GM18499 (cell line): ENCODE measurements around the gene TNS1.

ENCODE experiments used
- ATAC-seq: cut with Tn5 transposase; IDR thresholded peaks from one replicate; pipeline ENCODE4 v1.9.1; 2021; ENCODE audit warnings: moderate number of reproducible peaks; ENCODE audit not compliant: insufficient read depth, unreplicated experiment

Gene TNS1

GRCh38 chr2:217983276-217984233 lies 19.2 kb downstream of the TNS1 start:
- ATAC-seq: no peak

GRCh38 chr2:217981971-217982370 lies 20.8 kb downstream of the TNS1 start:
- no peak for ATAC-seq

DNA sequence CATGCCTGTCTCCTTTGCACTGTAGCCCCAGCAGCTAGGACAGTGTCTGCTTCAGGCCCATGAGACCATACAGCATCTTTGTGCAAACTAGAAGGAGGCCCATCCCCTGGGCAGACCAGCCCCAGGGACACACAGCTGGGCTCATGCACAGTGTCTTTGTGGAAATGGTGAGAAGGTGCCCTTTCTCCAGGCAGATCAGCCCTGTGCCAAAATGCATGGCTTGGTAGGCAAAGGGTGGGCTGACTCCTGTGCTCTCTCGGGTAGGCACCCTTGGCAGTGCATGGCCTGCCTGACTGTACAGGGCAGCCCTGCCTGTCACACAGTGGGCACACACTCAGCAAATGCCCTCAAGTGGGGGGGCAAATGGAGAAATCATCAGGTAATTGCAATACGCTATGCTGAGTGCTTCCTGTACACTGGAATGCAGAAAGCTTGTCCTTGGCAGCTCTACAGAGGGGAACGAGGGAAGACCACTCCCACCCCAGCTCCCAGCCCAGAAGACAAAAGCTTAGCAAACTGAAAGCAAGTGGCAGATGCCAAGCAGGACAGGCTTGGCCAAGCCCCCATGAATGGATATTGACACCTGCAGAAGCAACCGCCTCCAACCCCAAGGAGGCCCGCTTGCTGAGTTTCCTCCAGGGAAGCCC lies 21.6 kb downstream of the TNS1 start:
- ATAC-seq: no peak

DNA sequence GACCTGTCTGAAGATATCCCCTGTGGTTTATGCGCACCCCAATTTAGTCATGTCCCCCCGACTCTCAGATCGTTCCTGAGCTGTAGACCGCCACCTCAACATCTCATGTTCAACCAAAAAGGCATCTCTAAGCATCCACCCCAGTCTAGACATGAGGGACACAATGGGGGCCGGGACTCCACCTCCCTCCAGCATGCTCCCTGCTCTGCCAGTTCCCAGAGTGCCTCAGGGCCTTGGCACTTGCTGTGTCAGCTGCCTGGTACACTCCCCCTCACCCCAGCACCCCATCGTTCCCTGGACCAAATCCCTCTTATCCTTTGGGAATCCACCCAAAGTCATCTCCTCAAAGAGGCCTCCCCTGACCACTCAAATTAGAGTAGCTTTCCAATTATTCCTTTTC lies 22.2 kb downstream of the TNS1 start:
- ATAC-seq: no peak

DNA sequence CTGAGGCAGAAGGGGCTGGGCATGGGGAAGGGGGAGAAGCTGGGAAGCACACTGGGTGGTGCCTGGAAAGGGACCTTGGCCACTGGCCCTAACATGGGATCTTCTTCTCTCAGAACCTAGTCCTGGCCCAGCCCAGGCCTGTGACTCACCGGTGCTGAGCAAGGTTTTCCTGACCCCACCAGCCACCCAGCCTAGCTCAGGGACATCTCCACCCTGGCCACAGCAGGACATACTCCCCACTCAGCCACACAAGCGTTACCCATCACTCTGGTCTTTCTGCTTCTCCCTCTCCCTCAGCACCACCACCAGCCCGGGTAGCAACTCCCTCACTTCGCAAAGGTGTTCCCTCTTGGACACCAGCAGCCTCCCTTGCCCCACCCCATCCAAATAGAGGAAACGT lies 22.8 kb downstream of the TNS1 start:
- no peak for ATAC-seq

DNA sequence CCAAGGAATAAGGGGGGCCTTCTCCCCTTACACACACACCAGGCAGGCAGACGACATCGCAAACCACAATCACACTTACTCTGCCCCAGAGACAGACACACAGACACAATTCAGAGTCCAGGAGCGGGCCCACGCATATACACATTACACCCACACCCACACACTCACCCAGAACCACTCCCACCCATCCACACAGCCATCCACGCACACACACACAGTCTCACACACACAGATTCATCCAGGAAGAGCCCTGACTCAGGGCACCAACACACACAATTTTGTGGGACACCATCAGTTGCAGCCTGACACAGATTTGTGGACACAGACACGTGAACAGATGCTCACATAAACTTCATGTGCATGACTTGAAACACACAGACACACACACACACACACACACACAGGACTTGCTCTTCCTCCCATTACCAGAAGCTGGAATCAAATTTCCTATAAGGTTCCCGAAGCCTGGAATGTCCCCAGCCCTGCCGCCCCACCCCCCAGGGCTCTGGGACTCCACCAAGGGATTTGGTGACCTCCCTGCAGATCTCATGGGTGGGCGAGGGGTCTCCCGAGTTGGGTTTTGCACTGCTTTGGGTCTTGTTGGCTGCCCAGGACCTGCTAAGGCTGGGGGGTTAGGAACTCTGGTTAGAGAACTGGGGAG lies 23.5 kb downstream of the TNS1 start:
- ATAC-seq: no peak

- ATAC-seq: no peak
Observed at GRCh38 chr2:217978536-217979150, 24.2 kb downstream of the TNS1 start.

- ATAC-seq: no peak
Observed at GRCh38 chr2:217977840-217978535, 24.8 kb downstream of the TNS1 start.

DNA sequence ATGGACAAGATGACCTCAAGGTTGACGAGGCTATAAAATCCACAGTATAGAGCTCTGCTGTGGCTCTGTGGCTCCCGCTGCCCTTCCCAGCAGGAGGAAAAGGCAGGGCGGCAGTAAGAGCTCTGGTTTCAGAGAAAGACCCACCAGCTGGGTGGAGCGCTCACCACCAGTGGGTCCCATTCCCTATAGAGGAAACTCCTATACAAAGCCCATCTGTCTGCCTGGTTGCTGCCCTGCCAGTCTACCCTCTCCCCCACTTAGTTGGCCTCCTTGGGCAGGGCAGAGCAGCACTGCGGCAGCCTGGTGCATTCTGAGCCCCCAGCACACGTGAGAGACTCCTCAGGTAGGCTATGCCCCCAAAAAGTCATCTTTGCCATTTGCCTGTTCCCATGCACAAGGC lies 26.5 kb downstream of the TNS1 start:
- no peak for ATAC-seq

GRCh38 chr2:217975626-217976025 lies 27.2 kb downstream of the TNS1 start:
- no peak for ATAC-seq

DNA sequence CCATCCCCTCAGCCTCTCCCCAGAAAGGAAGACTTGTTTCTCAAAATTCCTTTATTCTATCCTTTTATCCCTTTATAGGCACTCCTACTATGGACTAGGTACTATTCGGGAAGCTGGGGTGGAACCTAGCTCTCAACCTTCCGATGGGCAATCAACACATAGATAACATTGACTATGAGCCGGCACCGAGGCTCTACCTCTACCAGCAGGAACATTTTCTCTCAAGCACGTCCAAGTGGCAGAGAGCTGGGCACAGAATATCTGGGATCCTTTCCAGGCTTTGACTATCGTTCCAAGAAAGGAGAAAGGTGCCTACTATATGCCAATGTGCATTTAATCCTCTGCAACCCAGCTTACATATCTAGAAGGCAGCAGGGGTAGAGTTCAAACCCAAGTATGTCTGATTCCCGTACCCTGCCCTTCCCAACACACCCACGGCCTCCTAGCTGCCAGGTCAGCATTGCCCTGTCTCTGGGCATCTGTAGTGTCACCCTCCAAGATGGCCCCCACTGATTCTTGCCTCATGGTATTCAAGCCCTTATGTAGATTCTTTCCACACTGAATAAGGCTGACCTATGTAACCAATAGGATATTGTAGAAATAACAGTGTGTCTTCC lies 28.3 kb downstream of the TNS1 start:
- ATAC-seq: no peak

- ATAC-seq: no peak
Observed at GRCh38 chr2:217973008-217973787, 29.6 kb downstream of the TNS1 start.

DNA sequence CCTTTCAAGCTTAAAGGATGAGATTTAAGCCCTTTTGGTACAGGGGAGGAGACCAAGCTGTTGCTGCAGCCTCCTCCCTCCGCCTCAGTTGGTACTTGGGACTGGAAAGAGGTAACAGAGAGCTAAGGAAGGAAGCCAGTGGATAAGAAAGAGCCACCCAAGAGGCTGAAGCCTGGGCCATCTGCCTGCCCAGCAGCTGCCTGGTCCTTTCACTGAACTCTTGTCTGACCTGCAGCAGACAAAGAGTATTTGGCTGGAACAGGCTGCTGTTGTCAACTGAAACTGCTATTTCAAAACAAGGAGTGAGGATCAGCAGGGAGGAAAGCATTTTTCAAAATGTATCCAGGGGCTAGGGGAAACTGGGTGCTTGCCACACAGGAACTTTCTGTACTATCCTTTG lies 30.3 kb downstream of the TNS1 start:
- no peak for ATAC-seq

DNA sequence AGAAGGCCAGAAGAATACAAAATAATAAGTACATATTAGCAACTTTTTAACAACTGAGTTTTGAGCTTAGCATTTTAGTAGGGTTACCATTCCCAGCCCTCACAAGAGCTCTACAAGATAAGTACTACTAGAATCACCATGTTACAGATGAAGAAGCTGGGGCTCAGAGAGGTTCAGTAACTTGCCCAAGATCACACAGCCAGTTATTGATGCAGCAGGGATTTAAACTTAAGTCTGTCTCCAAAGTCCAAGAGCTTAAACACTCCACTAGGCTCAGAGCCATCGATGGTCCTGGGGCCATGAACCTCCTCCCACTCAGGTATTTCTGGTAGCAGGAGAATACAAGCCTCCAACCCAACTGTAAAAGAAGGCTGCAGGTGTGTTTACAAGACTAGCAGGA lies 30.8 kb downstream of the TNS1 start:
- no peak for ATAC-seq

- ATAC-seq: no peak
Observed at GRCh38 chr2:217971166-217971565, 31.6 kb downstream of the TNS1 start.

GRCh38 chr2:217970206-217970605 lies 32.6 kb downstream of the TNS1 start:
- ATAC-seq: no peak

GRCh38 chr2:217969588-217969987 lies 33.2 kb downstream of the TNS1 start:
- no peak for ATAC-seq

DNA sequence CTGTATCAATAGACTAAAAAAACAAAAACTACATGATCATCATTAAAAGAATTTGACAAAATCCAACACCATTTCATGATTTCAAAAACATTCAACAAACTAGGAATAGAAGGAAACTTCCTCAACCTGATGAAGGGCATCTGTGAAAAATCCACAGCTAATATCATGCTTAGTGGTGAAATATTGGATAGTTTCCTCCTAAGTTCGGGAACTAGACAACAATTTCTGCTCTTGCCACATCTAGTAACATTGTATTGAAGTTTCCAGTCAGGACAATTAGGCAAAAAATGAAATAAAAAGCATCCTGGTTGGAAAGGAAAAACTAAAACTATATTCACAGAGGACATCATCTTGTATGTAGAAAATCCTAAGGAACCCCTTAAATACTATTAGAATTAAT lies 34.8 kb downstream of the TNS1 start:
- ATAC-seq: no peak
